HG02642 (cell line): ENCODE results near the gene ZNF280C.

Experiments used
- ATAC-seq: cut with Tn5 transposase; IDR thresholded peaks from one replicate; pipeline ENCODE4 v1.9.1; 2021; ENCODE audit warnings: mild to moderate bottlenecking; ENCODE audit not compliant: unreplicated experiment, poor library complexity

The ZNF280C gene

DNA sequence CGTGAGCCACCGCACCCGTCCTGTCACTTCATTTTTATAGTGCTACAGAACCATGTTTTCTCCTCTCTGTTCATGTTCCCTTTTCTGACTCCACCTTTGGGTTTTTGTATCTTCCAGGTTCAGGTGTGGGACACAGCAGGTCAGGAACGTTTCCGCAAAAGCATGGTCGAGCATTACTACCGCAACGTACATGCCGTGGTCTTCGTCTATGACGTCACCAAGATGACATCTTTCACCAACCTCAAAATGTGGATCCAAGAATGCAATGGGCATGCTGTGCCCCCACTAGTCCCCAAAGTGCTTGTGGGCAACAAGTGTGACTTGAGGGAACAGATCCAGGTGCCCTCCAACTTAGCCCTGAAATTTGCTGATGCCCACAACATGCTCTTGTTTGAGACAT is 84.5 kb downstream of the ZNF280C start:
- no peak for ATAC-seq

DNA sequence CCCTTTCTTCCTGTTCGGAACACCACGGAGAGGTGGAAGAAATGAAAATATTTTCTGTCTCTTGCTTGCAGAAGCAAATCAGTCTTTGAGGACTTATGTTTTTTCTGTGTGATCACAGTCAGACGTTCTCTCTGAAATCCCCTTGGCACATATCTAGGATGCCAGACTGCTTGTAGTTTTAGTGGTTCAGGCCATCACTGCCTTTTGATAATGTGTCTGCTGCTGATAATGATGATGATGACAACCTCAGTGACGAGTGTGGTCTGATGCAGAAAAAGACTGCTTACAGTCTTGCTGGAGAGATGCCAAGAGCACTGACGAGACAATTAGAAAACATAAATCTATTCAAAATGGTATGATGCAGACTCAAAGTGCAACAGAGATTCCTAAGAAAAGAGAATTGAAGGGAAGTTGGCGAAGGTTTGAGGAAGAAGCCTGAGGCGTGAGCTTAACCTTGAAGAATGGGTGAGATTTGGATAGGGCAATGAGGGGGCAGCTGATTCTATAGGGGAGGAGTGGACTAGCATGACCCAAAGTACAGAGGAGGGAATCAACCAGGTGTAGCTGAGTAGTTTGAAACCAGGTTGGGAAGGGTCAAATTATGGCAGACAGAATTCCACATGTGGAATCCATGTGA is 89.0 kb downstream of the ZNF280C start:
- no peak for ATAC-seq

DNA sequence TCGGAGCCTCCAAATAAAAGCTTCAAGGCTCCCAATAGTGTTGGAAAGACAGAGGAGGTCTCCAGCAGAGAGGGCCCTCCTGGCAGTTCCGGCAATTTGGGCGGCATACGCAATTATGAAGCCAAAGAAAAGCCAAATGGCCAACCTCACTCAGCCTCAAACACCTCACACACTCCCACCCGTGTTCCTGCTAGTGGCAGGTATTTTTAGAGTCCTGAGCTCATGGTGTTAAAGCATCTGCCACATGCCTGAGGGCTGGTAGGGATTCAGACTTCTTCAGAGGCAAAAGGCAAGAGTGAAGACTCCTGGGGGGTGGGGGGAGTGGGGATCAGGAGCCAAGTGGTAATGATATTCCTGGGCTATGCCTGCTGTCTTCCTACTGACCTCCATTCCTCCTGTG is 89.5 kb downstream of the ZNF280C start:
- ATAC-seq = no peak

DNA sequence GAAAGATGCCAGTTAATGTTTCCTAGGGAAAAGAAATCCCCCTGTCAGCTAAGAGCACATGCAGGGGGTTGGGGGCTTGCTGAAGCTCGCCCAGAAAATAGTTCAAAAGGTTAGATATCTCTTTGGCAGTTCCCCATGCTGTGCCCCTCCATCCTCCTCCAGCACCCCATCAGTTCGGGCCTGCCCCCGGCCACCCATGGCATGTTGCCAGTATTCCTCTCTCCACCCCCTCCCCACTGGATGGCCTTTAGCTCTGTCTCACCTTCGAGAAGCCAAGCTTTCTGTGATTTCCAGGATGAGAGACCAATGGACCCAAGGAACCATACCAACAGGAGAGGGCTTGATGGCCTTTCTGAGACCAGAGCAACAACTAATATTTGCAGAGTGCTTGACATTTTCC is 91.8 kb downstream of the ZNF280C start:
- ATAC-seq = no peak

DNA sequence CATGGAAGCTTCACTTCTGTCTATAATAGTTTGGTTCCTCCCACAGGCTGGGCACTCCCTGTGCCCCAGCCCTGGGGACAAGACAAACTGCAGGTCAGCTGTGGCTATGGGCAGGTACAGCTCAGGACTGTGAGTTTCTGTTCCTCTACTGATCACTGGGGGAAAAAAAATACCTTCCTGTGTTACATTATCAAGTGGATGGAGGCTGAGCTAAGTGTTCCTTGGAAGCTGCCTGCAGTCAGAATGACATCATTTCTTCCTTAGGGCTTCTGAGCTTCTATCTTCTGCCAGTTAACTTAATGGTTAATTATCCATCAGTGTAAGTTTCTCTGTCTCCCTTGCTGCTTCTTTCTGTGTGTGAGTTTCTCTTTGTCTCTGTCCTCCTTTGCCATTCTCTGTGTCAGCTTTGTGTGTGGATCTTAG is 92.3 kb downstream of the ZNF280C start:
- ATAC-seq = peak; percentile 81

DNA sequence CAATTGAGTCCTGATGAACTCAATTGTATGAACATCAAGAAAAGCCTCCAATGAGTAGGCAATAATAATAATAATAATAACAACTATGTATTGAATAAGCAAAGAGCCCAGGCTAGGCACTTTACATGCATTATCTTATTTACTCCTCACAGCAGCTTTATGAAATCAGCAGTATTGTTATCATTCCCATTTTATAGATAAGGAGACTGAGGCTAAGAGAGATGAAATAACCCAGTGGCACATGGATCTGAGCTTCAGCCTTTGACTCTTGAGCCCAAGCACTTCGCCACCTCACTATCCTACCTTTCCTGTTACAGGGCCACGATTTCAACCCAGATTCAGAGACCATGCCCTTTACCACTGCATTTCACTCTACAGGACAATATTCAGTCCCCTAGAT is 93.8 kb downstream of the ZNF280C start:
- ATAC-seq = no peak

DNA sequence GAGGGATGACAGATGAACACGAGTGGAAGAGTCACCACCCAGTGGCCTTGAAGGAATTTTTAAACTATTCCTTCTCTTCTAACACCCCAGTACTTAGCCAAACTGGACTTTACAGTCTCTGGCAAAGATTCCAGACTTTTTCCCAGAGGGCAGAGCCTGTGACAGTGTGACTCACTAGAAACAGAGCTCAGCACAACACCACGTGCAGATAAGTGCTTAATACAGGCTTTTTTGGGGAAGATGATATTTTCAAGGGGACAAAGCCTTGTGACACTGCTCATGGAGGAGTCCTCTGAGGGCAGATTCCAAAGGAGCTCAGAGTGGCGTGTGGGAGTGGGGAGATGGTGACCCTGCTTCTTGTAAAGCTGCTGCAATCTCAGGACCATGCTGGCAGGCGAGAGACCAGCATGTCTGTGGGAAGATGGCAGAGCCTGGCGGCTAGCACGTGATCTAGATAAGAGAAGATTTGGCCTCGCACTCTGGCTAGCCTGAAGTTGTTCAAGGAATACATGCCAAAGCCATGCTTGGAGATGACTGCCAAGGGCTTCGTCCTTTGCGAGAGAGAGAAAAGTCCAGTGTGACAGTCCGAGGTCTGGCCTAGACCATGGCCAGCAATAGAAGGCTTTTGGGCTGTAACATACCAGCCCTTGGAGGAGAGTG is 94.5 kb downstream of the ZNF280C start:
- no peak for ATAC-seq

DNA sequence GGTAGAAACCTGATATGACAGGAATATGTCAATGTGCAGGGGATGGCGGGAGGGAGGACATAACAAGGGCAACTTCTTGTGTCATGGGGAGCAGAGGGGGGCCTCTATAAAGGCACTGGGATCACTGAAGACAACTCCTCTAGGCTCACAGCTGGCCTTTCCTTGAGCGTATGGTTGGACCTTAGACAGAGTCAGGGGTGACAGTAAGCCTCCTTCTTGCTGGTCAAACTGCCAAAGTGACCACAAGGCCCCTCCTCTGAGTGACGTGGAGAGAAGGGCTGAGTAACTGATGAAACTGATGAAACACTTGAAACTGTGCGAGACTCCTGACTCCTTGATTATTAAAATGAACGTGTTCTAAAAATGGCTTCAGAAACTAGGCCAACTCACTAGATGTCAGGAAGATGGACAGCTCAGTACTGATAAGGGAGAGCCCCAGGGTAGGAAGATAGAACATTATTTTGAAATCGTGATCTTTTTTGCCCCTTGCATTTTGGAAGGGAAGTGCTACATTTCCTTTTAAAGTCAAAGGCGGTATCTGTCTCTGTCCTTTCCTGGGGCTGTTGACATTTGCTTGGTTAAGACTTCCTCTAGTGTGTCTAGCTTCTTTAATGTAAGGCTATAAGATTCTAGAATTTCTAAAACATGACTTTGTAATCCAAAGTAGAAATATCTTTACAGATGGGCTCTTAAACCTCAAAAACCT is 95.4 kb downstream of the ZNF280C start:
- peak; percentile 40 for ATAC-seq

DNA sequence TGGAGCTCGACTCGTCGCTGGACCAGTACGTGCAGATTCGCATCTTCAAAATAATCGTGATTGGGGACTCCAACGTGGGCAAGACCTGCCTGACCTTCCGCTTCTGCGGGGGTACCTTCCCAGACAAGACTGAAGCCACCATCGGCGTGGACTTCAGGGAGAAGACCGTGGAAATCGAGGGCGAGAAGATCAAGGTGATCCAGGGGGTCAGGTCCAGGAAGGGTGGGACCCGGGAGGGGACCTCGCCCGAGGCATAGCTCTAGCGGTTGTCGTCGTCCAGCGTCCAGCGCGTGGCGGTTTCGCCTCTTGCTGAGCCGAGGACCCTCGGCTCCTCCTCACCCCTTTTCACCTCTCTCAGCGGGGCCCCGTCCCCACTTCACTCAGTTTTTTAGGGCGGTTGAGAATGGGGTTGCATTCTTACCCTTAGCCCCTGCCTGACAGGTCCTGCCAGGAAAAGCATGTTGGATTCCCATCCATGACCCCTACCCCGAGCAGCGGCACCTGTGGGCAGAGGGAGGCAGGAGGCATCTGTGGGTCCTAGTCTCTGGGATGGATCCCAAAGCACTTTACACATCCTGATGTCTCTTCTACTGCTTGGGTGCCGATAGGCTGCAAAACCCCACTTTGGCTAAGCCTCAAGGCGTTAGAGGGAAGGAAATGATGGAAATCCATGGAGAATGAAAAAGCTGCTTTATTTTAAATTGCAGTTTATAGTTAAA is 96.4 kb downstream of the ZNF280C start:
- ATAC-seq = no peak

DNA sequence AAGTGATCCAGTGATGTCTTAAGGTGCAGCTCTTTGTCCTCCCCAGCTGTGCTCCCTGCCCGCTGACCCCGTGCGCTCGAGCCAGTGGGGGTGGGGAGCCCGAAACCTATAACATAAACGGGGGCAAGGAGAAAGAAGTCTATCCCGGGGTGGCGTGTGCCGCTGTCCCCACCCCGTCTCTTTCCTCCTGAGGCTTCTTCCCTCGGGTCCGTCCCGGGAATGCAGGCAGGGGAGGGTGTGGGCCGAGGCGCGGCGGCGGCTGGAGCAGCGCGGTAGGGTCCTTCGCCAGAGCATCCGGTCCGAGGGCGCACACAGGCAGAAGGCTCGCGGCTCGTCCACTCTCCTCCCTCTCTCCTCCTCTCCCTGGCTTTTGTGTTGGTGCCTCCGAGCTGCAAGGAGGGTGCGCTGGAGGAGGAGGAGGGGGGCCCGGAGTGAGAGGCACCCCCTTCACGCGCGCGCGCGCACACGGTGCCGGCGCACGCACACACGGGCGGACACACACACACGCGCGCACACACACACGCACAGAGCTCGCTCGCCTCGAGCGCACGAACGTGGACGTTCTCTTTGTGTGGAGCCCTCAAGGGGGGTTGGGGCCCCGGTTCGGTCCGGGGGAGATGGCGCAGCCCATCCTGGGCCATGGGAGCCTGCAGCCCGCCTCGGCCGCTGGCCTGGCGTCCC is 97.1 kb downstream of the ZNF280C start, which contains the start of gene RAB33A:
Gene RAB33A, plus strand, starts transcription at position 517 of the 681 bp plus-strand sequence. Its CDS starts 101 bp downstream, at position 618.
- peak; percentile 26 for ATAC-seq

DNA sequence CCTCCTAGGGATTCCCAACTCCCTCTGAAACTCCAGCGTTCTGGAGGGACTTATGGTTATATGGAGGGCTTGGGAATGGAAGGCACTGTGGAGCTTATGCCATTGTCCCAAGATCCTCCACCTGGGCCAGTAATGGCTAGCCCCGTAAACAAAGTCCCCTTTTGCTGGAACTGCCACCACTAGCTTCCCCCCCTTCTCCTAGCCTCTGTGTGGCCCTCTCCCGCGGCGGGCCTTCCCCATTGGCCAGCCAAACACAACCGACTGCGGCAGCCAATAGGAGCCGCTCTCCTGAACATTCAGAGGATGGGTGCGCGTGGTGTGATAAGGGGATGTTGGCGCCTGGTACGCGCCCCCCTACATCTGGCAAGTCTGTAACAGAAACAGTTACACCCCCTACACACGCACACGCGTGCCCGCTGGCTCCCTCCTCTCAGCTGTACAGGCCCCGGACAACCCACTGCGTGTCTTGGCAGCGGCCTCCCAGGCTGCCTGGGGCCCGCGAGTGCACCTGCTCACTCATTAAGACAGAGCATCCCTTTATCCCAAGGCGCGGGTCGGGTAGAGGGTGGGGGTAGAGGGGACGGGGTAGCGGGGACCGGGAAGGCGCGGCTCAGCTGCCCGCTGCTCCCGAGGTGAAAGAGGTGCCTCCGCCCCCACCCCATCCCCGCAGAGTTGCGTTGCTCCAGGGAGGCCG is 97.8 kb downstream of the ZNF280C start:
- peak; percentile 77 for ATAC-seq

DNA sequence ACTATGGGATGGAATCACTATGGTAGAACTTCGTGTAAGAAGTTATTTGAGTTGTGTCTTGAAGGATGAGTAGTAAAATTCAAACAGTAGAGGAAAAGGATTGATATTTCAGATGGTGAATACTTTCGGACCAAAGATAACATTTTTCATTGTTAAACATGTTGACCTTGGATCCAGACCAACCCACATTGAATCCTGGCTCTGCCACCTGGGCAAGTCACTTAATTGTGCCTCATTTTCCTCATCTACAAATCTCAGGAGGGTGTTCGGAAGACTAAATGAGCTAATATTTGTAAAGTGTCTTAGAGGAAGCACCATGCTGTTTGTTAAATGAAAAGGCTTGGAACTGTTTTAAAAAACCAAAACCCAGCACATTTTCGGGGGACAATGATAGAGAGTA is 101.7 kb downstream of the ZNF280C start:
- no peak for ATAC-seq

DNA sequence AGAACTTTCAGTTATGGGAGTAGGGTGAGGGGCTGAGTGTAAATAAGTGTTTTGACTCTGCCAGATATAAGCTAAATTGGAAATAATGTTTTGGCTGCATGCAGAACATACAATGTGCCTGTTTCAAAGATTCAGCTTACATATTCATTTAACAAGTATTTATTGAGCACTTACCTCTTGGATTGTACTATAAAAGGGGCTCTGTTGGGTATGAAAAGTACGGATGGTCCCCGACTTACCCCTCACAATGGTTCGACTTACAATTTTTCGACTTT is 102.3 kb downstream of the ZNF280C start:
- ATAC-seq = no peak

DNA sequence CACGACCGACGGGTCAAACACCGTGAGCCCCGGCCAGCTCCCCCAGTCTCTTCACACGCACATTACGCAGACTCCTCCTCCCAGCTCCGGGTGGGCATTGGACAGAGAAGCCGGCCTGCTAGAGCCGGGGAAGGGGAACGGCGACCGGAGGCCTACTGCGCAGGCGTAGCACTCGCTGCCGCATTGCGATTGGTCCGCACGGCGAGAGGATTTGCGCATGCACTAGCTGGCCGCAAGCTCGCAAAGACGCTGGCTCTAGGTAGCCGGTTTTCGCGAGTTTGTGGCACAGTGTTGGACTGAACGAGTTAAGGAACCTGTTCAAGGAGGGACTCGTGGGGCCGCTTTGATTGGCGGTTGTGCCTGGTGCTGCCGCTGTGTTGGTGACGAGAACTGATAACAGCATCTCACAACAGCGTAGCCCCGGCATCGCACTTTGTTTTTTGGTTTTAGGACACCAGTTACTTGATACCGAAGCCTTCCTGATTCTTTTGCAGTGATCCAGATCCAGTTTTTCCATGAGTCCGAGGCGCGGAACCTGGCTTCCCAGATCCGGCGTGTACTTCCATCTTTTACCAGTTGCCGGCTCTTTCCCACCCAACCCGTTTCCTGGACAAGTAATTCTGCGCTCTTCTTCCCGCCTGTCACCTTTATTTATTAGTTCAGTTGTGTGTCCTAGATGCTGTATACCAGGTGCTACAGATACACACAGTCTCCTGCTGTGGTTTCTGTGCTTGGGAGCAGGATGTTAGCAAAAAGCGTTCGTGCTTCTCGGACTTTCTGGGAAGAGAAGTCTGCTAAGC is 102.8 kb downstream of the ZNF280C start, which contains the start of gene AIFM1:
Gene AIFM1, minus strand, starts transcription at position 139 of the 800 bp plus-strand sequence. CDS start 185 bp downstream, outside the sequence.
- ATAC-seq = peak; percentile 95

DNA sequence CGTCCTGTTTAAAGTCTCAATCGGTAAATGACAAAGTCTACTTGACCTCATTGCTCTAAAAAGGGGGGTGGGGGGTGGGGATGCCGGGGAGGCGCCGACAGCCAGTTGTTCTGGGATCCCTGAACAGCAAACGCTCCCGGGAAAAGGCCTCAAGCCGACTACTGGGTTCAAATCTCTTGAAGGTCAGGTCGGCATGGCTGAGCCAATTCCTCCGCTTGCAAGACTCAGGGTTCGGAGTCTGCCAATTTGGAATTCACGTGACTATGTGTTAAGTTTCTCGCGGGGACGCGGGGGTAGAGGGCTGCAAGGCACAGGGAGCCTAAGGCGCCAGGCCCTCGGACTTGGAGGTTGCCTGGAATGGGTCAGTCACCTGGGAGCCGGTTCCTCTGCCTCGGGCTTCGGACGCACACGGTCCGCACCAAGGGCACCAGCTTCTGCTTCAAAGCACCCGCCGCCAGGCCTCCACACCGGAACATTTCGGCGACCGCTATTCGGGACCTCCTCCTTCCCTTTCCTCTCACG is 103.5 kb downstream of the ZNF280C start:
- no peak for ATAC-seq

DNA sequence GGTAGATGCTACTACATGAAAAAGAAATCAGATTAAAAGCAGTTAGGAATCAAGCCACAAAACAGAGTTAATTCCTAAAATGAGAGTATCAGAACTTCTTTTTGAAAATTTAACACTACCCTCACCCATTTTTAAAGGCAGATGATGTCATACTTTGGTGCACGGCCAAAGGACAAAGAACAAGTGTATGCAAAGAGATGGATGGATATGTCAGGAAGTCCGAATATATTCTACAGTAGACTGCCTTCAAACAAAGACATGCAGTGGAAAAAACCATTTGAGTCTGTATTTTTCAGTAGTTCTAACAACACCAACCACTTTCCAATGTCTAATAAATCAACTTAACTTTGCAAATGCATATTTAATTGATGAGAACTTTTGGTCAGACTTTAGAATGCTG is 105.3 kb downstream of the ZNF280C start:
- no peak for ATAC-seq

DNA sequence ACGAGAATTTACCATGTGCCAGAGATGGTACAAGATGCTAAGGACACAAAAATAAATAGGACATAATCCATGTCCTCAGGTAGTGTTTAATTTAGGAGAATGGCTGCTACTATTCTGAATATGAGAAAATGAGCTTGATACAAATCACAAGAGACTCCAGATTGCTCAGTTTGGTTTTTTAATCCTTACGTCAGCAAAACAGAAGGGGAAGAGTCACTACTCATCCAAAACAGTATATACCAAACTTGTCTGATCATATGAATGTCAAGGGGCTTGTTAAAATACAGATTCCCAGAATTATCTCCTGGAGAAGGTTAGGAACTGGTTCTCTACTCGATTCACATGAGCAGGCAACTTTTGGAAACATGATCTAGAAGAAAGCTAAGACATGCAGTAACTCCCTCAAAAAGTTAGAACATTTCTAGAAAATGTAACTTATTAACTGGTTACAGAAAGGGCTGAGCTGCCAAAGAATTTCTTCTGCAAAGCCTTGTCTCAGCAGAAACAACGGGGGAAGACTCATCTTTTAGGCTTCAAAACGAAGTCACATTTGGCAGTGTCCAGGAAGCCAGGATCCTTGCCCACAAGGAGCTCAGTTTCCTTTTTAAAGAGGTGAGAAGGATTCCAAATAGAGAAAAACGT is 106.5 kb downstream of the ZNF280C start:
- ATAC-seq = no peak

DNA sequence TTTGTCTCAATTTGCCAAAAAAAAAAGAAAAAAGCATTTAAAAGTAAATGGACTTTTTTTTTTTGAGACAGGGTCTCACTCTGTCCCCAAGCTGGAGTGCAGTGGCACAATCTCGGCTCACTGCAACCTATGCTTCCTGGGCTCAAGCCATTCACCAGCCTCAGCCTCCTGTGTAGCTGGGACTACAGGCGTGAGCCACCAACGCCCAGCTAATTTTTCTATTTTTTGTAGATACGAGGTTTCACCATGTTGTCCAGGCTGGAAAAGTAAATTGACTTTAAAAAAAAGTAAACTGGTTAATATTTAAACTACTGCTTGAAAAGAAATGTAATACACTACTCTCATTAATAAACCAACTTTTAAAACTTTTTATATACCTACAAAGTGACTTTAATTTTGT is 108.9 kb downstream of the ZNF280C start:
- no peak for ATAC-seq
